ENCODE results near the gene FRS2. TPM values are rescaled to one million over a fixed set of nuclear protein-coding genes. Genes with fewer than 3 reads are reported as not detected.

FRS2 gene
- total RNA-seq, 1 experiment from 2014 or later, result 28.1 TPM

- intact Hi-C loops (cut with micrococcal nuclease), result no loop called here
- BruUV-seq (replicated peaks), result no TSS peak
- TF ChIP-seq CTCF (IDR thresholded peaks at IDR 0.05; ENCODE audit: unreplicated experiment), result no peak
- H3K4me3 Mint-ChIP-seq (ENCODE audit: unreplicated experiment), result no peak overlapping the region
- POLR2A ChIA-PET, result interaction anchor here (1.3 kb wide), 1 partner anchor 24 kb away, joined by 5 read pairs; no protein-coding TSS in a partner anchor
- peaks cover 5% of the 10 kb centered on the region for H3K36me3 Mint-ChIP-seq (ENCODE audit: insufficient read depth, unreplicated experiment)
- H3K9me3 Mint-ChIP-seq (ENCODE audit: unreplicated experiment), result peaks cover 6% of the 10 kb centered on the region
- no peak overlapping the region for H3K27ac Mint-ChIP-seq (ENCODE audit: low read depth, unreplicated experiment)
- H3K4me1 Mint-ChIP-seq (ENCODE audit: insufficient read depth, unreplicated experiment), result no peaks in the 10 kb centered on the region
- CTCF ChIA-PET, result no interaction called here
- no peak for DNase-seq (ENCODE audit: unreplicated experiment)
- H3K27me3 Mint-ChIP-seq (ENCODE audit: insufficient read depth, unreplicated experiment), result no peaks in the 10 kb centered on the region
Measured at GRCh38 chr12:69433653-69434052, 36.5 kb upstream of the FRS2 start.

GRCh38 chr12:69435644-69436043 is 34.5 kb upstream of the FRS2 start:
- Mint-ChIP-seq H3K27me3 (ENCODE audit: insufficient read depth, unreplicated experiment) (no peaks in the 10 kb centered on the region), H3K36me3 (ENCODE audit: insufficient read depth, unreplicated experiment) (peaks cover 5% of the 10 kb centered on the region), H3K4me3 (ENCODE audit: unreplicated experiment) (no peak overlapping the region), H3K9me3 (ENCODE audit: unreplicated experiment) (peaks cover 6% of the 10 kb centered on the region), H3K27ac (ENCODE audit: low read depth, unreplicated experiment) (no peak overlapping the region), H3K4me1 (ENCODE audit: insufficient read depth, unreplicated experiment) (no peaks in the 10 kb centered on the region)
- TF ChIP-seq CTCF (IDR thresholded peaks at IDR 0.05; ENCODE audit: unreplicated experiment), result no peak
- no peak for DNase-seq (ENCODE audit: unreplicated experiment)
- ChIA-PET POLR2A (interaction anchor here (0.6 kb wide), 1 partner anchor 8 kb away, joined by 3 read pairs; no protein-coding TSS in a partner anchor), CTCF (interaction anchor here (1.0 kb wide), 1 partner anchor 77 kb away, joined by 3 read pairs; no protein-coding TSS in a partner anchor)
- no TSS peak for BruUV-seq (replicated peaks)
- intact Hi-C loops (cut with micrococcal nuclease), result no loop called here

GRCh38 chr12:69437073-69437472 is 33.1 kb upstream of the FRS2 start:
- H3K9me3 Mint-ChIP-seq (ENCODE audit: unreplicated experiment), result peaks cover 6% of the 10 kb centered on the region
- CTCF ChIA-PET, result interaction anchor here (0.7 kb wide), 1 partner anchor 21 kb away, joined by 4 read pairs; no protein-coding TSS in a partner anchor
- no TSS peak for BruUV-seq (replicated peaks)
- POLR2A ChIA-PET, result no interaction called here
- TF ChIP-seq CTCF (IDR thresholded peaks at IDR 0.05; ENCODE audit: unreplicated experiment), result no peak
- H3K27me3 Mint-ChIP-seq (ENCODE audit: insufficient read depth, unreplicated experiment), result no peaks in the 10 kb centered on the region
- H3K4me1 Mint-ChIP-seq (ENCODE audit: insufficient read depth, unreplicated experiment), result no peaks in the 10 kb centered on the region
- intact Hi-C loops (cut with micrococcal nuclease), result no loop called here
- peaks cover 5% of the 10 kb centered on the region for H3K36me3 Mint-ChIP-seq (ENCODE audit: insufficient read depth, unreplicated experiment)
- no peak for DNase-seq (ENCODE audit: unreplicated experiment)
- no peak overlapping the region for H3K27ac Mint-ChIP-seq (ENCODE audit: low read depth, unreplicated experiment)
- no peak overlapping the region for H3K4me3 Mint-ChIP-seq (ENCODE audit: unreplicated experiment)

- Mint-ChIP-seq H3K4me1 (ENCODE audit: insufficient read depth, unreplicated experiment) (no peaks in the 10 kb centered on the region), H3K27me3 (ENCODE audit: insufficient read depth, unreplicated experiment) (no peaks in the 10 kb centered on the region), H3K27ac (ENCODE audit: low read depth, unreplicated experiment) (no peak overlapping the region), H3K9me3 (ENCODE audit: unreplicated experiment) (peaks cover 6% of the 10 kb centered on the region), H3K36me3 (ENCODE audit: insufficient read depth, unreplicated experiment) (peaks cover 5% of the 10 kb centered on the region), H3K4me3 (ENCODE audit: unreplicated experiment) (no peak overlapping the region)
- DNase-seq (ENCODE audit: unreplicated experiment), result no peak
- intact Hi-C loops (cut with micrococcal nuclease), result no loop called here
- ChIA-PET CTCF (no interaction called here), POLR2A (no interaction called here)
- TF ChIP-seq CTCF (IDR thresholded peaks at IDR 0.05; ENCODE audit: unreplicated experiment), result no peak
- no TSS peak for BruUV-seq (replicated peaks)
Measured at GRCh38 chr12:69438539-69438938, 31.6 kb upstream of the FRS2 start.

Measured in MCF 10A (cell line).